ENCODE results near the gene PSMC3.

DNA sequence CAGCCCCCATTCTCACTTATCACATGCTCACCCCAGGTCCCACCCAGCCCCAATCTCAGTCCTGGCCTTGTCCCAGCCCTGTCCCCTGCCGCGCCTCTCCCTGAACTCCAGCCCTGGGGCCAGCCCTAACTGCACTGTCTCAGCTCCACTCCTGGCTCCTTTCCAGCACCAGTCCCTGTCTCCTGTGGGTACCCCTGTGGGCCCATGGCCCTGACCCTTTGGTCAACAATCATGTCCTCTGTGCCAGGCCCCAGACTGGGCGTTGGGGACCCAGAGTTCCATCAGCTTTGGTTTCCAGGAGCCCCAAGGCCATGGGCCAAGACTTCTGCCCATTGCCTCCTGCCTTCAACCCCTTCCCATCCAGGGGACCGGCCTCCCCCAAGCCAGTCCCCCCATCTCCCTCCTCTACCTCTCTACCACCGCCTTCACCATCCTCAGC is 48.6 kb downstream of the PSMC3 start:
- TF ChIP-seq, protein P1, sequence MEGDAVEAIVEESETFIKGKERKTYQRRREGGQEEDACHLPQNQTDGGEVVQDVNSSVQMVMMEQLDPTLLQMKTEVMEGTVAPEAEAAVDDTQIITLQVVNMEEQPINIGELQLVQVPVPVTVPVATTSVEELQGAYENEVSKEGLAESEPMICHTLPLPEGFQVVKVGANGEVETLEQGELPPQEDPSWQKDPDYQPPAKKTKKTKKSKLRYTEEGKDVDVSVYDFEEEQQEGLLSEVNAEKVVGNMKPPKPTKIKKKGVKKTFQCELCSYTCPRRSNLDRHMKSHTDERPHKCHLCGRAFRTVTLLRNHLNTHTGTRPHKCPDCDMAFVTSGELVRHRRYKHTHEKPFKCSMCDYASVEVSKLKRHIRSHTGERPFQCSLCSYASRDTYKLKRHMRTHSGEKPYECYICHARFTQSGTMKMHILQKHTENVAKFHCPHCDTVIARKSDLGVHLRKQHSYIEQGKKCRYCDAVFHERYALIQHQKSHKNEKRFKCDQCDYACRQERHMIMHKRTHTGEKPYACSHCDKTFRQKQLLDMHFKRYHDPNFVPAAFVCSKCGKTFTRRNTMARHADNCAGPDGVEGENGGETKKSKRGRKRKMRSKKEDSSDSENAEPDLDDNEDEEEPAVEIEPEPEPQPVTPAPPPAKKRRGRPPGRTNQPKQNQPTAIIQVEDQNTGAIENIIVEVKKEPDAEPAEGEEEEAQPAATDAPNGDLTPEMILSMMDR (IDR thresholded peaks at IDR 0.05): no peak
- TF ChIP-seq POLR2A (IDR thresholded peaks at IDR 0.05): no peak

Measured in esophagus squamous epithelium (tissue), 4 donors.